Fibroblast of pulmonary artery (primary cell): ENCODE data around the gene IL20RB.
A peak's percentile ranks its signal among the peaks of the same experiment; 100 is the strongest.
"Not testable (repeated sequence)": the region's sequence is repeated elsewhere in the genome, so short reads cannot be mapped to it uniquely, and the experiment has no call there.

Experiments used
- DNase-seq: peaks from one replicate; pipeline ENCODE4 v3.0.0-alpha.2; 2010; ENCODE audit warnings: low read depth
- H3K4me3 ChIP-seq: replicated peaks from 2 replicates; pipeline ENCODE4 v1.5.1; 2011; ENCODE audit warnings: low read depth, mild to moderate bottlenecking, control low read depth, low read length, moderate library complexity
- TF ChIP-seq, protein P1 (sequence below): IDR thresholded peaks from 2 replicates; pipeline ENCODE4 v1.5.1; 2011; ENCODE audit warnings: mild to moderate bottlenecking, control low read depth, low read length, inconsistent platforms; ENCODE audit errors: missing control alignments

Gene IL20RB

DNA sequence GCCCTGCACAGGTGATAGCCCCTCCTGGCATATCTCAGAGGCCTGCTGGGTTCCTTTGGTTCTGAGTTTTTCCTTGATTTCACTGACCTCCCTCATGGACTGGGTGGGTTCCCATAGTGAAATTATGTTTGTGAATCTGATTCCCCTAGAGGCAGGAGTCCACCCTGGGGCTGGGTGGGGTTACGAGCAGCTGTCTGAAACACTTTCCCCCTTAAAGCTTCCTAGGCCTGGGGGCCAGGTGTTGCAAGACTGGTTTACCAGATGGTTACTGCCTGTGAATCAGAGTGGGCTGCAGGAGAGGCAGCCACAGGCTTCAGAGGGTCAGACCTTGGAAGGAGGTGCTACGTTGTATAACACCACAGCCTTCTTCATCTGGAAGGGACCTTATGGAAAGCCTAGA, 34.3 kb downstream of the IL20RB start:
- TF ChIP-seq, protein P1, sequence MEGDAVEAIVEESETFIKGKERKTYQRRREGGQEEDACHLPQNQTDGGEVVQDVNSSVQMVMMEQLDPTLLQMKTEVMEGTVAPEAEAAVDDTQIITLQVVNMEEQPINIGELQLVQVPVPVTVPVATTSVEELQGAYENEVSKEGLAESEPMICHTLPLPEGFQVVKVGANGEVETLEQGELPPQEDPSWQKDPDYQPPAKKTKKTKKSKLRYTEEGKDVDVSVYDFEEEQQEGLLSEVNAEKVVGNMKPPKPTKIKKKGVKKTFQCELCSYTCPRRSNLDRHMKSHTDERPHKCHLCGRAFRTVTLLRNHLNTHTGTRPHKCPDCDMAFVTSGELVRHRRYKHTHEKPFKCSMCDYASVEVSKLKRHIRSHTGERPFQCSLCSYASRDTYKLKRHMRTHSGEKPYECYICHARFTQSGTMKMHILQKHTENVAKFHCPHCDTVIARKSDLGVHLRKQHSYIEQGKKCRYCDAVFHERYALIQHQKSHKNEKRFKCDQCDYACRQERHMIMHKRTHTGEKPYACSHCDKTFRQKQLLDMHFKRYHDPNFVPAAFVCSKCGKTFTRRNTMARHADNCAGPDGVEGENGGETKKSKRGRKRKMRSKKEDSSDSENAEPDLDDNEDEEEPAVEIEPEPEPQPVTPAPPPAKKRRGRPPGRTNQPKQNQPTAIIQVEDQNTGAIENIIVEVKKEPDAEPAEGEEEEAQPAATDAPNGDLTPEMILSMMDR = no peak
- no peak for DNase-seq
- H3K4me3 ChIP-seq = no peak overlapping the region

DNA sequence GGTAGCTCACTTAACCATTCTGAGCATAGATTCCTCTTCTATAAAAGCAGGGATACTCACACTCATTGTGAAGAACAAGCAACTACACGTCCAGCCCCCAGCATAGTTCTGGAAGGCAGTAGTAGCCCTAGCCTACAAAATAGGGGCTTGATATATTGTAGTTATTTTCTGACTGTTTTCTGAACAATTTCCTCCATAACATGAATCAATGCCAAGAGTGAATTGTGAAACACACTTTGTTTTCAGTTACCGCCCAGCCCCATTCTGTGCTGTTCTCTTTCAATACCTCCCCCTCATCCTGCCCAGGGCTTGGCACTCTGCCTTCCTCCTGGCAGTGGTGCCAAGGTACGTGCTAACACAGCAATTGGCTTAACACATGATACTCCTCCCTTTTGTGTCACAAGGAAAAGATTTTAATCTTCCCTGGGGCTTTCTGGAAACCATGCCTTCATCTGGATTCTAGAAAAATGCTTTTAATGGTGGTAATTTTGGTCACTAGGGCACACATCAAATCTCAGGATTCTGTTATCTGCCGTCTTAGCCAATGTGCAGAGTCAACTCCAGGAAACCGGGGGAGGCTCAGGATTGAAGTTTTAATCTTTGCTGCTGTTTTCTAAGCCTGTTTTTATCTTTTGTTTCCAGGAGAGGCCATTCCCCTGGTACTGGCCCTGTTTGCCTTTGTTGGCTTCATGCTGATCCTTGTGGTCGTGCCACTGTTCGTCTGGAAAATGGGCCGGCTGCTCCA, 37.2 kb downstream of the IL20RB start:
- TF ChIP-seq, protein P1 = no peak
- peak; percentile 99 for DNase-seq
- H3K4me3 ChIP-seq = no peak overlapping the region

DNA sequence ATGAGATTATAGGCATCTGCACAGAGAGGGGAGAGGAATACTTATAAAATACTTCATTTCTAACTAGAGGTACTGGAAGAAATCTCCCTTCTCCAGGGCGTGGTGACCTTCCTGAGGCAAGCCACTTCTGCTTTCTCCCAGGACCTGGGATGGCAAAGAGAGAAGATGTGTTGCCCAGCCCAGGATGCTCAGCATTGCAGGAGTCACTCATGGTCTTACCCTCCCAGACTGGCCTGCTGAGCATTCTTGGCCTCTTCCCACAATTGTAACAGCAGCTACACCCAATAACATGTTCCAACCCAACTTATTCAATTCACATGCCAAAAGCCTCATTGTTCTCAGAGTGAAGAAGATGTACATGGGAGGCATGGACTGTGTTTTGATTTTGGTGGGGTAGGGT, 37.9 kb downstream of the IL20RB start:
- peak; percentile 62 for DNase-seq
- no peak overlapping the region for H3K4me3 ChIP-seq
- TF ChIP-seq, protein P1 = no peak

DNA sequence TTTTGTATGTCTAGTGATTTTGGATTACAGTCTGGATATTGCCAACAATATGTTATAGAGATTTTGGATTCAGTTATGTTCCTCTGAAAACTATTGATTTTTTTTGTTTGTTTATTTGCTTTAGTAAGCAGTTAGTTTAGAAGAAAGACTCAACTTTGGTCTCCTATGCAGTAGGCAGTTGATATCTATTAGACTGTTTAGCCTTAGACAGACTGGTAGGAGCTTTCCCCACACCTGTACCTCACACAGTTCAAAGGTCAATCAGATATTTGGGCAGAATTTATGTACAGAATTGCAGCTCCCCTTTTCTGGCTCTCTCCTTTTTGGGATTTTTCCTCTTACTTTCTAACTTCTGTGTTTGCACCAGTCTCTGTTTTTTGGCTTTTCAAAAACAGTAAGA, 42.3 kb downstream of the IL20RB start:
- no peak overlapping the region for H3K4me3 ChIP-seq
- DNase-seq = no peak
- TF ChIP-seq, protein P1 = no peak

DNA sequence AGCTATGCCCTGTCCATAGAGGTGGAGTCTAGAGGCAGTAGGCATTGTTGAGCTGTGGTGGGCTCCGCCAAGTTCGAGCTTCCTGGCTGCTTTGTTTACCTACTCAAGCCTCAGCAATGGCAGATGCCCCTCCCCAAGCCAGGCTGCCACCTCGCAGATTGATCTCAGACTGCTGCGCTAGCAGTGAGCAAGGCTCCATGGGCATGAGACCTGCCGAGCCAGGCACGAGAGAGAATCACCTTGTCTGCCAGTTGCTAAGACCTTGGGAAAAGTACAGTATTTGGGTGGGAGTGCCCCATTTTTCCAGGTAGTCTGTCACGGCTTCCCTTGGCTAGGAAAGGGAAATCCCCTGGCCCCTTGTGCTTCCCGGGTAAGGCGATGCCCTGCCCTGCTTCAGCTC, 49.6 kb downstream of the IL20RB start:
- H3K4me3 ChIP-seq, DNase-seq: not testable (repeated sequence)

DNA sequence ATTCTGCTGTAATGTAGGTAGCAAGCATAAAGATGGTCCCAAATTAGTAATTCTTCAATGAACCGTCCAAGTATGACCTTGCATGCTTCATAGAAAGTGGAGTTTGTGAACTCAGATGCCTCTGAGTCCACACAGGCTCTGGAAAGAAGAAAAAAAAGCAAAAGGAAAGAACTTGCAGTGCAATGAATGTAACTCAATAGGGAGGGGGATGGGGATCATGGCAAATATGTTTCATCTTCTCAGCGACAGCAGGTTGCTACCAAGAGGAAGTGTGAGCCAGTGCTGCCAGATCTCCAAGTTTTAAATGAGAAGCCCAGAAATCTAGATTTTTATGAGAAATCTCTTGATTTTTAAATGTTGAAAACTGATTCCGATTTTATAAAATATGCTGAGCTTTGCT, 50.3 kb downstream of the IL20RB start:
- no peak overlapping the region for H3K4me3 ChIP-seq
- DNase-seq = no peak
- TF ChIP-seq, protein P1 = no peak

DNA sequence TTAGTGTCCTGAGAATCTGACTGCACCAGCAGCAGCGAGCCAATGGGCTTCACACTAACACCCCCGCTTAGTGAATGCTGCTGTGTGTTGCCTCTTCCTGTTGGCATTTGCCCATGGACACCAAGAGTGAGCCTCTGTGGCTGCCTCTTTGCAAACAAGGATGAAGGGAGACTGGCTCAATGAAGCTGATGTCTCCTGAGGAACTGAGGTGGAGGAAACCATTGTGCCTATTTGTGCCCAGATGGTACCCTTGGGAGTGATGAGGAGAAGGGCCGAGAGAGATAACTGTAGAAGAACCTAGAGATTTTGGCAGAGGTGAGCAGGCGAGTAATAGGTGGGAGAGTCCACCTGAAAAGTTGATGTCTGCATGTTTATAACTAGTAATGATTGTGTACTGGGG, 51.2 kb downstream of the IL20RB start:
- no peak overlapping the region for H3K4me3 ChIP-seq
- DNase-seq = no peak
- TF ChIP-seq, protein P1 = no peak
